C4-2B (cell line): ENCODE results near the gene PHACTR1.

Source experiments
- ZFX ChIP-seq: fragments of 450-650 bp; IDR thresholded peaks from 2 replicates; pipeline ENCODE4 v1.6.1; 2017
- TF ChIP-seq, protein P1 (sequence below): fragments of 450-650 bp; conservative IDR thresholded peaks from 2 replicates; pipeline ENCODE4 v1.5.1; 2017; ENCODE audit warnings: mild to moderate bottlenecking

DNA sequence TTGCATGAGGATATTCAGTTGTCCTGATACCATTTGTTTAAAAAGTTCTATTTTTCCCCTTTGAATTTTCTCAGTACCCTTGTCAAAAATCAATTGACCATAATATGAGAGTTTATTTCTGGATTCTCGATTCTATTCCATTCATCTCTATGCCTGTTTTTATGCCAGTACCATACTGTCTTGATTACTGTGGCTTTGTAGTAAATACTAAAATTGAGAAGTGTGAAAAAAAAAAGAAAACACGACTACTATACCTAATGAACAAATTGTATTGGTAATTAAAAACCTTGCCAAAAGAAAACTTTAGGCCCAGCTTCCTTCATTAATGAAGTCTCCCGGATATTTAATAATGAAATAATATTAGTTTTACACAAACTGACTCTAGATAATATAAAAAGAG is 426.0 kb downstream of the PHACTR1 start:
- TF ChIP-seq ZFX = no peak
- TF ChIP-seq, protein P1, sequence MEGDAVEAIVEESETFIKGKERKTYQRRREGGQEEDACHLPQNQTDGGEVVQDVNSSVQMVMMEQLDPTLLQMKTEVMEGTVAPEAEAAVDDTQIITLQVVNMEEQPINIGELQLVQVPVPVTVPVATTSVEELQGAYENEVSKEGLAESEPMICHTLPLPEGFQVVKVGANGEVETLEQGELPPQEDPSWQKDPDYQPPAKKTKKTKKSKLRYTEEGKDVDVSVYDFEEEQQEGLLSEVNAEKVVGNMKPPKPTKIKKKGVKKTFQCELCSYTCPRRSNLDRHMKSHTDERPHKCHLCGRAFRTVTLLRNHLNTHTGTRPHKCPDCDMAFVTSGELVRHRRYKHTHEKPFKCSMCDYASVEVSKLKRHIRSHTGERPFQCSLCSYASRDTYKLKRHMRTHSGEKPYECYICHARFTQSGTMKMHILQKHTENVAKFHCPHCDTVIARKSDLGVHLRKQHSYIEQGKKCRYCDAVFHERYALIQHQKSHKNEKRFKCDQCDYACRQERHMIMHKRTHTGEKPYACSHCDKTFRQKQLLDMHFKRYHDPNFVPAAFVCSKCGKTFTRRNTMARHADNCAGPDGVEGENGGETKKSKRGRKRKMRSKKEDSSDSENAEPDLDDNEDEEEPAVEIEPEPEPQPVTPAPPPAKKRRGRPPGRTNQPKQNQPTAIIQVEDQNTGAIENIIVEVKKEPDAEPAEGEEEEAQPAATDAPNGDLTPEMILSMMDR = no peak
